Trophoblast cell (in vitro differentiated cells and primary cell): Measurements from ENCODE around the gene C5AR2.
"Not testable (repeated sequence)": the region's sequence is repeated elsewhere in the genome, so short reads cannot be mapped to it uniquely, and the experiment has no call there.

Experiments used
- DNase-seq, 2 donors: peaks; one replicate each; pipeline ENCODE4 v3.0.0-alpha.2; 2016
- H2AFZ ChIP-seq: 2 replicates; pipeline ENCODE4 v1.6.1; 2013; ENCODE audit warnings: low read length, moderate library complexity, mild to moderate bottlenecking; ENCODE audit not compliant: insufficient read depth, poor library complexity
- H2AK5ac ChIP-seq: 2 replicates; pipeline ENCODE4 v1.6.1; 2013; ENCODE audit warnings: mild to moderate bottlenecking, low read length
- H2BK120ac ChIP-seq: 2 replicates; pipeline ENCODE4 v1.6.1; 2013; ENCODE audit warnings: low read length, mild to moderate bottlenecking, moderate library complexity; ENCODE audit not compliant: insufficient read depth, poor library complexity
- H2BK12ac ChIP-seq: 2 replicates; pipeline ENCODE4 v1.6.1; 2013; ENCODE audit warnings: mild to moderate bottlenecking, low read length, moderate library complexity
- H2BK5ac ChIP-seq: 2 replicates; pipeline ENCODE4 v1.6.1; 2013; ENCODE audit warnings: low read length, low read depth, moderate library complexity, mild to moderate bottlenecking; ENCODE audit not compliant: poor library complexity
- H3K14ac ChIP-seq: 2 replicates; pipeline ENCODE4 v1.6.1; 2013; ENCODE audit warnings: mild to moderate bottlenecking, low read length
- H3K18ac ChIP-seq: 2 replicates; pipeline ENCODE4 v1.6.1; 2013; ENCODE audit warnings: mild to moderate bottlenecking, low read length
- H3K23ac ChIP-seq: 2 replicates; pipeline ENCODE4 v1.6.1; 2013; ENCODE audit warnings: low read length
- H3K27ac ChIP-seq: 2 replicates; pipeline ENCODE4 v1.5.1; 2013; ENCODE audit warnings: low read depth, mild to moderate bottlenecking, inconsistent platforms, low read length, moderate library complexity
- H3K27me3 ChIP-seq: 2 replicates; pipeline ENCODE4 v1.6.1; 2013; ENCODE audit warnings: inconsistent platforms, mild to moderate bottlenecking, low read length, moderate library complexity; ENCODE audit not compliant: insufficient read depth
- H3K36me3 ChIP-seq, 2 experiments: 1 replicate in 1 of 2; 2 replicates in 1 of 2; pipeline ENCODE4 v1.6.1; 2013; ENCODE audit warnings: low read length in 2 of 2, mild to moderate bottlenecking in 2 of 2, moderate library complexity in 1 of 2; ENCODE audit not compliant: insufficient read depth in 2 of 2, control insufficient read depth in 1 of 2
- H3K4ac ChIP-seq: 2 replicates; pipeline ENCODE4 v1.6.1; 2013; ENCODE audit warnings: low read depth, mild to moderate bottlenecking, low read length, moderate library complexity
- H3K4me1 ChIP-seq, 2 experiments: 1 replicate in 1 of 2; 2 replicates in 1 of 2; pipeline ENCODE4 v1.6.1; 2013; ENCODE audit warnings: low read length in 2 of 2, mild to moderate bottlenecking in 2 of 2, moderate library complexity in 1 of 2; ENCODE audit not compliant: insufficient read depth in 2 of 2, control insufficient read depth in 1 of 2
- H3K4me2 ChIP-seq: 2 replicates; pipeline ENCODE4 v1.6.1; 2013; ENCODE audit warnings: inconsistent platforms, mild to moderate bottlenecking, low read length, moderate library complexity
- H3K4me3 ChIP-seq: 2 replicates; pipeline ENCODE4 v1.5.1; 2013; ENCODE audit warnings: mild to moderate bottlenecking, low read depth, low read length, inconsistent platforms
- H3K79me1 ChIP-seq: one replicate; pipeline ENCODE4 v1.6.1; 2013; ENCODE audit warnings: low read length
- H3K79me2 ChIP-seq: 2 replicates; pipeline ENCODE4 v1.6.1; 2013; ENCODE audit warnings: low read length, mild to moderate bottlenecking; ENCODE audit not compliant: control insufficient read depth, insufficient read depth, poor library complexity
- H3K9ac ChIP-seq: 2 replicates; pipeline ENCODE4 v1.6.1; 2013; ENCODE audit warnings: mild to moderate bottlenecking, low read length
- H3K9me3 ChIP-seq: 2 replicates; pipeline ENCODE4 v1.6.1; 2013; ENCODE audit warnings: low read depth, mild to moderate bottlenecking, control low read depth, inconsistent platforms, low read length; ENCODE audit not compliant: insufficient read depth
- H4K12ac ChIP-seq: 2 replicates; pipeline ENCODE4 v1.6.1; 2013; ENCODE audit warnings: low read depth, mild to moderate bottlenecking, low read length, moderate library complexity
- H4K8ac ChIP-seq: 2 replicates; pipeline ENCODE4 v1.6.1; 2013; ENCODE audit warnings: low read depth, mild to moderate bottlenecking, low read length, moderate library complexity
- H4K91ac ChIP-seq: one replicate; pipeline ENCODE4 v1.6.1; 2013; ENCODE audit warnings: low read depth, mild to moderate bottlenecking, low read length, moderate library complexity
- WGBS: extraction: QIAGEN DNeasy Blood & Tissue Kit; methylation state at CpG from one replicate; pipeline ENCODE4 v1.1.7; 2013; ENCODE audit warnings: missing lambda C conversion rate; ENCODE audit not compliant: insufficient read length, insufficient coverage; ENCODE audit errors: extremely low coverage; 5-methylcytosine and 5-hydroxymethylcytosine counted together

The C5AR2 gene

GRCh38 chr19:47381653-47382279 lies 49.8 kb downstream of the C5AR2 start:
- Histone ChIP-seq H3K4me1 (no peaks in the 10 kb centered on the region), H3K79me2 (no peaks in the 10 kb centered on the region), H3K14ac (no peak overlapping the region), H3K36me3 (peaks cover 52 to 53% of the 10 kb centered on the region in 2 experiments), H4K12ac (no peak overlapping the region), H3K79me1 (no peaks in the 10 kb centered on the region), H4K8ac (no peak overlapping the region), H2AK5ac (no peak overlapping the region), H2AFZ (no peak overlapping the region), H3K23ac (no peak overlapping the region), H3K9me3 (peaks cover 7% of the 10 kb centered on the region), H2BK120ac (no peak overlapping the region), H2BK12ac (no peak overlapping the region), H3K9ac (no peak overlapping the region), H2BK5ac (no peak overlapping the region), H3K18ac (no peak overlapping the region), H3K27ac (no peak overlapping the region), H3K4me2 (no peak overlapping the region), H3K4ac (no peak overlapping the region), H3K27me3 (no peaks in the 10 kb centered on the region), H4K91ac (no peak overlapping the region), H3K4me3 (no peak overlapping the region)
- no CpG with 5 or more reads among the region's 11 CpGs for WGBS
- no peak for DNase-seq

DNA sequence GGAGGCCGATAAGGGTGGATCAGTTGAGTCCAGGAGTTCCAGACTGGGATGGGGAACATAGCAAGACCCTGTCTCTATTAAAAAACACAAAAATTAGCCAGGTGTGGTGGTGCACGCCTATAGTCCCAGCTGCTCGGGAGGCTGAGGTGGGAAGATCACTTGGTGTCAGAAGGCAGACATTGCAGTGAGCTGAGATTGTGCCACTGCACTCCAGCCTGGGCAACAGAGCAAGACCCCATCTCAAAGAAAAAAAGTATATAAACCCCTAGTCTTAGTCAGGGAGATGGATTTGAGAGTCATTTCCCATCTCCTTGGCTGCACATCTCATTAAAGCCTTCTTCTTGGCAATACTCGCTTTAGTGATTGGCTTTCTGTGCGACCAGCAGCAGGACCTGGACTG lies 51.9 kb downstream of the C5AR2 start:
- not testable (repeated sequence) for H3K9ac ChIP-seq, H3K27ac ChIP-seq, H3K79me2 ChIP-seq, DNase-seq, H3K4me1 ChIP-seq, H3K23ac ChIP-seq, H4K8ac ChIP-seq, H3K4me3 ChIP-seq, H2AK5ac ChIP-seq, H3K14ac ChIP-seq, H2AFZ ChIP-seq, H2BK12ac ChIP-seq, H4K12ac ChIP-seq, H3K79me1 ChIP-seq, H3K4me2 ChIP-seq, H2BK5ac ChIP-seq, H3K4ac ChIP-seq, H4K91ac ChIP-seq, H3K9me3 ChIP-seq, H2BK120ac ChIP-seq, H3K18ac ChIP-seq, H3K27me3 ChIP-seq
- peaks cover 34 to 35% of the 10 kb centered on the region in 2 experiments for H3K36me3 ChIP-seq
- no CpG with 5 or more reads among the region's 5 CpGs for WGBS

- not testable (repeated sequence) for H3K9ac ChIP-seq, H2BK12ac ChIP-seq, H3K4me2 ChIP-seq, H3K4ac ChIP-seq, H4K91ac ChIP-seq, H3K27me3 ChIP-seq, H3K14ac ChIP-seq, H3K4me3 ChIP-seq, H3K79me1 ChIP-seq, H3K23ac ChIP-seq, H2AFZ ChIP-seq, H3K27ac ChIP-seq, H3K4me1 ChIP-seq, H3K18ac ChIP-seq, H2BK5ac ChIP-seq, H4K8ac ChIP-seq, DNase-seq, H3K9me3 ChIP-seq, H2BK120ac ChIP-seq, H2AK5ac ChIP-seq, H3K79me2 ChIP-seq, H4K12ac ChIP-seq
- no CpG with 5 or more reads among the region's 4 CpGs for WGBS
- peaks cover 29 to 30% of the 10 kb centered on the region in 2 experiments for H3K36me3 ChIP-seq
Observed at GRCh38 chr19:47384533-47384932, 52.6 kb downstream of the C5AR2 start.

GRCh38 chr19:47386582-47386981 lies 54.6 kb downstream of the C5AR2 start:
- H3K4me2 ChIP-seq, H2BK120ac ChIP-seq, H3K4ac ChIP-seq, H4K12ac ChIP-seq, H3K79me2 ChIP-seq, H3K4me1 ChIP-seq, H3K27me3 ChIP-seq, DNase-seq, H2AFZ ChIP-seq, H3K36me3 ChIP-seq, H3K79me1 ChIP-seq, H3K23ac ChIP-seq, H4K91ac ChIP-seq, H2AK5ac ChIP-seq, H3K18ac ChIP-seq, H3K27ac ChIP-seq, H3K14ac ChIP-seq, H3K9ac ChIP-seq, H2BK5ac ChIP-seq, H4K8ac ChIP-seq, H3K9me3 ChIP-seq, H2BK12ac ChIP-seq, H3K4me3 ChIP-seq: not testable (repeated sequence)
- no CpG with 5 or more reads among the region's 12 CpGs for WGBS
